Lung (tissue), 12 donors: ENCODE results near the gene CHSY1. TPM values are rescaled to one million over a fixed set of nuclear protein-coding genes. Genes with fewer than 3 reads are reported as not detected.

ENCODE experiments used
- ATAC-seq: fragments of 200-7000 bp; cut with Tn5 transposase; one replicate; pipeline ENCODE4 v1.9.1; 2020; ENCODE audit warnings: moderate number of reproducible peaks; ENCODE audit not compliant: insufficient read depth, low FRiP score
- DNase-seq, 3 donors: peaks; one replicate each; pipeline ENCODE4 v3.0.0-alpha.2; 2013 to 2017
- H3K27ac ChIP-seq, 2 donors: one replicate each; pipeline ENCODE4 v1.5.1; 2013; ENCODE audit warnings: mild to moderate bottlenecking in 2 of 2, moderate library complexity in 2 of 2, control low read depth in 1 of 2, inconsistent platforms in 1 of 2, low read depth in 1 of 2, low read length in 1 of 2
- H3K27me3 ChIP-seq, 3 donors: one replicate each; pipeline ENCODE4 v1.5.1; 2013; ENCODE audit warnings: low read length in 2 of 3; ENCODE audit not compliant: control insufficient read depth in 3 of 3, insufficient read depth in 3 of 3
- H3K36me3 ChIP-seq, 4 donors: one replicate each; pipeline ENCODE4 v1.5.1; 2013; ENCODE audit warnings: low read length in 4 of 4, mild to moderate bottlenecking in 1 of 4, moderate library complexity in 1 of 4; ENCODE audit not compliant: control insufficient read depth in 4 of 4, insufficient read depth in 4 of 4
- H3K4me1 ChIP-seq, 5 donors: one replicate each; pipeline ENCODE4 v1.5.1; 2013; ENCODE audit warnings: low read length in 5 of 5, mild to moderate bottlenecking in 2 of 5, moderate library complexity in 1 of 5; ENCODE audit not compliant: control insufficient read depth in 5 of 5, insufficient read depth in 5 of 5
- H3K4me3 ChIP-seq: one replicate; pipeline ENCODE4 v1.5.1; 2013; ENCODE audit warnings: mild to moderate bottlenecking, control low read depth, moderate library complexity
- H3K9ac ChIP-seq, 2 donors: one replicate each; pipeline ENCODE4 v1.5.1; 2013; ENCODE audit warnings: low read length in 2 of 2, control low read depth in 1 of 2; ENCODE audit not compliant: insufficient read depth in 1 of 2
- H3K9me3 ChIP-seq, 4 donors: one replicate each; pipeline ENCODE4 v1.5.1; 2013; ENCODE audit warnings: low read length in 3 of 4, mild to moderate bottlenecking in 1 of 4, moderate library complexity in 1 of 4; ENCODE audit not compliant: control insufficient read depth in 4 of 4, insufficient read depth in 3 of 4
- CTCF ChIP-seq: IDR thresholded peaks from 2 replicates; pipeline ENCODE4 v1.5.1; 2012; ENCODE audit warnings: mild to moderate bottlenecking; ENCODE audit errors: control extremely low read depth, extremely low read depth
- WGBS, 2 donors: extraction: QIAGEN DNeasy Blood & Tissue Kit; methylation state at CpG; one replicate each; pipeline ENCODE4 v1.1.7; 2013; 5-methylcytosine and 5-hydroxymethylcytosine counted together
- polyA plus RNA-seq, 2 donors: library from polyadenylated mRNA; stranded (reverse); fragments of 200-250 nt; gene quantifications; one replicate each; pipeline ENCODE4 v1.2.1, GENCODE V29; 2013
- total RNA-seq, 2 donors: library from RNA; depleted of rRNA in 1 of 2; stranded (reverse); fragments of >200 nt in 1 of 2; gene quantifications; one replicate each; pipeline ENCODE4 v1.2.1, GENCODE V29; 2014 to 2021
- donor health status: control.
- donor health status: control.
- donor health status: Bipolar disorder and iron deficiency.
- donor health status: healthy.
- donor health status: DM: yes; HTN: yes; CAD: no.

The CHSY1 gene
- total and polyA plus RNA-seq, 4 donors, result 11.8 to 52.2 (median 30.4) TPM

GRCh38 chr15:101203607-101204189 lies 48.1 kb downstream of the CHSY1 start:
- H3K27ac ChIP-seq, result no peak overlapping the region
- ATAC-seq, result no peak
- WGBS, 2 donors, result 59 to 65% methylated on average over 7 of the region's 7 CpGs
- no peak overlapping the region for H3K4me3 ChIP-seq
- no peak overlapping the region for H3K9ac ChIP-seq
- H3K9me3 ChIP-seq, result no peaks in the 10 kb centered on the region
- H3K36me3 ChIP-seq, result peaks cover 0 to 3% (median 0%) of the 10 kb centered on the region in 4 donors
- no peak for TF ChIP-seq CTCF
- no peaks in the 10 kb centered on the region for H3K27me3 ChIP-seq
- no peak for DNase-seq
- peaks cover 13 to 60% (median 28%) of the 10 kb centered on the region in 5 donors for H3K4me1 ChIP-seq

GRCh38 chr15:101203029-101203573 lies 48.7 kb downstream of the CHSY1 start:
- H3K4me3 ChIP-seq, result no peak overlapping the region
- H3K27ac ChIP-seq, result no peak overlapping the region
- 39 to 66% methylated on average over 4 of the region's 4 CpGs for WGBS, 2 donors
- no peaks in the 10 kb centered on the region for H3K27me3 ChIP-seq
- no peak for ATAC-seq
- H3K9me3 ChIP-seq, result no peaks in the 10 kb centered on the region
- H3K36me3 ChIP-seq, result peaks cover 0 to 3% (median 0%) of the 10 kb centered on the region in 4 donors
- H3K9ac ChIP-seq, result no peak overlapping the region
- no peak for DNase-seq
- H3K4me1 ChIP-seq, result peaks cover 8 to 65% (median 32%) of the 10 kb centered on the region in 5 donors
- no peak for TF ChIP-seq CTCF

- peak overlapping the region; percentile 38 to 92 for H3K27ac ChIP-seq
- H3K9ac ChIP-seq, result no peak overlapping the region
- H3K4me3 ChIP-seq, result no peak overlapping the region
- peaks cover 0 to 5% (median 0%) of the 10 kb centered on the region in 4 donors for H3K36me3 ChIP-seq
- H3K27me3 ChIP-seq, result no peaks in the 10 kb centered on the region
- peak; percentile 90 to 94 (median 92) for DNase-seq
- H3K4me1 ChIP-seq, result peaks cover 4 to 63% (median 30%) of the 10 kb centered on the region in 5 donors
- WGBS, 2 donors, result 26 to 37% methylated on average over 5 of the region's 5 CpGs
- no peaks in the 10 kb centered on the region for H3K9me3 ChIP-seq
- no peak for TF ChIP-seq CTCF
- ATAC-seq, result peak; percentile 74
These were observed 50.3 kb downstream of the CHSY1 start for GRCh38 chr15:101201411-101202174.
